Measurements from ENCODE around the gene CHD3.
"Not testable (repeated sequence)": the region's sequence is repeated elsewhere in the genome, so short reads cannot be mapped to it uniquely, and the experiment has no call there.

The CHD3 gene

DNA sequence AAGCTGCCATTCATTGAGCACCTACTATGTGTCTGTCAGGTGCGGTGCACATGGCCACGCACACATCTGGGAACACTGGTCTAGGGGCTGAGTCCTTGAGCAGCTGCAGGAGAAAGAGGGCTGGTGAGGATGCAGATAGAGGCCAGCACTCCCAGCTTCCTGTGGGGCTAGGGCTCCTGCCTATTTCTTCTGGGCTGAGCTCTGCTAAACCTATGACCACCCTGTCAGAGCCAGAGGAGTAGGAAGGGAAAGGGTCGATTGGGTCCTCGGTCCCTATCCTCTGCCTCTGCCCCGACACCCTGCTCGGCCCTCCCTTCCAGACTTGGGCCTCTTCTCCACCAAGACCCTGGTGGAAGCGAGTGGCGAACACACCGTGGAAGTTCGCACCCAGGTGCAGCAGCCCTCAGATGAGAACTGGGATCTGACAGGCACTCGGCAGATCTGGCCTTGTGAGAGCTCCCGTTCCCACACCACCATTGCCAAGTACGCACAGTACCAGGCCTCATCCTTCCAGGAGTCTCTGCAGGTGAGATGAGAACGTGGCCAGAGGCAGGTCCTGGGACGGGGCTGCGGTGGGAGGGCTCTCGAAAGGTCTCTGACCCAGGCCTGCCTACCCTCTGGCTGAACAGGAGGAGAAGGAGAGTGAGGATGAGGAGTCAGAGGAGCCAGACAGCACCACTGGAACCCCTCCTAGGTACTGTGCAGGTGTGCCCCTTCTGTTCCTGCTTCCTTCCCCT, 37.7 kb upstream of the CHD3 start:
- no peak for DNase-seq

DNA sequence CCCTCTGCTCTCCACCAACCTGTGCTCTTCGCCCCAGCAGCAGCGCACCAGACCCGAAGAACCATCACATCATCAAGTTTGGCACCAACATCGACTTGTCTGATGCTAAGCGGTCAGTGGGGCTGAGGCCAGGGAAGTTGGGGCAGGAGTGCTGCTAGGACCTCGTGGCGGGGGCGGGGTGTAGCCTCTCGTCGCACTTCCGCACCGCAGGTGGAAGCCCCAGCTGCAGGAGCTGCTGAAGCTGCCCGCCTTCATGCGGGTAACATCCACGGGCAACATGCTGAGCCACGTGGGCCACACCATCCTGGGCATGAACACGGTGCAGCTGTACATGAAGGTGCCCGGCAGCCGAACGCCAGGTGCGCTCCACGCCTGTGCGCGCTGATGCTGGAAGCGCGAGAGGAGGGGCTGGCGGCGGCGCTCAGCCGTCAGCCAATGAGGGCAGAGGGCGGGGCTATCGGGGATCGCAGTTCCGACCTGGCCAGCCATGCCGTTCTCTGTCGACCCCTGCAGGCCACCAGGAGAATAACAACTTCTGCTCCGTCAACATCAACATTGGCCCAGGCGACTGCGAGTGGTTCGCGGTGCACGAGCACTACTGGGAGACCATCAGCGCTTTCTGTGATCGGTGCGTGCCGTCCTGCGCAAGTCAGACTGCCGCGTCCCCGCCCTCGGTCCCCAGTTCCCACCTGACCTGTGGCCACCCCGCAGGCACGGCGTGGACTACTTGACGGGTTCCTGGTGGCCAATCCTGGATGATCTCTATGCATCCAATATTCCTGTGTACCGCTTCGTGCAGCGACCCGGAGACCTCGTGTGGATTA, 36.9 kb upstream of the CHD3 start:
- peak; percentile 94 for DNase-seq

DNA sequence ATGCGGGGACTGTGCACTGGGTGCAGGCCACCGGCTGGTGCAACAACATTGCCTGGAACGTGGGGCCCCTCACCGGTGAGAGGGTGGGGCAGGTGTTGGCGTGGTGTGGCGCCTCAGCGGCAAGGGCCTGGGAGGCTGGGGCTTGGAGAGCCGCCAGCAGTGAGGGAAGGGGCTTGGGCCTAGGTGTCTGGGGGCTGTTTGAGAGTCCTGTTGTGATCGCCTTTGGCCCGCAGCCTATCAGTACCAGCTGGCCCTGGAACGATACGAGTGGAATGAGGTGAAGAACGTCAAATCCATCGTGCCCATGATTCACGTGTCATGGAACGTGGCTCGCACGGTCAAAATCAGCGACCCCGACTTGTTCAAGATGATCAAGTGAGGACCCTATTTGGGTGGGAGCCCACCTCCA, 36.3 kb upstream of the CHD3 start:
- DNase-seq = peak; percentile 3

DNA sequence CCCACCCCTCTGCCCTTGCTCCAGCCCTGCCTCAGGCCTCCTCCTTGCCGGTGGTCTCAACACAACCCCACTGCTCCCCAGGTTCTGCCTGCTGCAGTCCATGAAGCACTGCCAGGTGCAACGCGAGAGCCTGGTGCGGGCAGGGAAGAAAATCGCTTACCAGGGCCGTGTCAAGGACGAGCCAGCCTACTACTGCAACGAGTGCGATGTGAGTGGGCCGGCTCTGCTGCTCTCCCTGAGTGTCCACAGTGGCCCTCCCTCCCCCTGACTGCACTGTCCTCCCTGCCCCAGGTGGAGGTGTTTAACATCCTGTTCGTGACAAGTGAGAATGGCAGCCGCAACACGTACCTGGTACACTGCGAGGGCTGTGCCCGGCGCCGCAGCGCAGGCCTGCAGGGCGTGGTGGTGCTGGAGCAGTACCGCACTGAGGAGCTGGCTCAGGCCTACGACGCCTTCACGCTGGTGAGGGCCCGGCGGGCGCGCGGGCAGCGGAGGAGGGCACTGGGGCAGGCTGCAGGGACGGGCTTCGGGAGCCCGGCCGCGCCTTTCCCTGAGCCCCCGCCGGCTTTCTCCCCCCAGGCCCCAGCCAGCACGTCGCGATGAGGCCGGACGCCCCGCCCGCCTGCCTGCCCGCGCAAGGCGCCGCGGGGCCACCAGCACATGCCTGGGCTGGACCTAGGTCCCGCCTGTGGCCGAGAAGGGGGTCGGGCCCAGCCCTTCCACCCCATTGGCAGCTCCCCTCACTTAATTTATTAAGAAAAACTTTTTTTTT, 35.5 kb upstream of the CHD3 start:
- DNase-seq = peak; percentile 4

DNA sequence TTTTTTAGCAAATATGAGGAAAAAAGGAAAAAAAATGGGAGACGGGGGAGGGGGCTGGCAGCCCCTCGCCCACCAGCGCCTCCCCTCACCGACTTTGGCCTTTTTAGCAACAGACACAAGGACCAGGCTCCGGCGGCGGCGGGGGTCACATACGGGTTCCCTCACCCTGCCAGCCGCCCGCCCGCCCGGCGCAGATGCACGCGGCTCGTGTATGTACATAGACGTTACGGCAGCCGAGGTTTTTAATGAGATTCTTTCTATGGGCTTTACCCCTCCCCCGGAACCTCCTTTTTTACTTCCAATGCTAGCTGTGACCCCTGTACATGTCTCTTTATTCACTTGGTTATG, 34.9 kb upstream of the CHD3 start:
- DNase-seq = peak; percentile 4

DNA sequence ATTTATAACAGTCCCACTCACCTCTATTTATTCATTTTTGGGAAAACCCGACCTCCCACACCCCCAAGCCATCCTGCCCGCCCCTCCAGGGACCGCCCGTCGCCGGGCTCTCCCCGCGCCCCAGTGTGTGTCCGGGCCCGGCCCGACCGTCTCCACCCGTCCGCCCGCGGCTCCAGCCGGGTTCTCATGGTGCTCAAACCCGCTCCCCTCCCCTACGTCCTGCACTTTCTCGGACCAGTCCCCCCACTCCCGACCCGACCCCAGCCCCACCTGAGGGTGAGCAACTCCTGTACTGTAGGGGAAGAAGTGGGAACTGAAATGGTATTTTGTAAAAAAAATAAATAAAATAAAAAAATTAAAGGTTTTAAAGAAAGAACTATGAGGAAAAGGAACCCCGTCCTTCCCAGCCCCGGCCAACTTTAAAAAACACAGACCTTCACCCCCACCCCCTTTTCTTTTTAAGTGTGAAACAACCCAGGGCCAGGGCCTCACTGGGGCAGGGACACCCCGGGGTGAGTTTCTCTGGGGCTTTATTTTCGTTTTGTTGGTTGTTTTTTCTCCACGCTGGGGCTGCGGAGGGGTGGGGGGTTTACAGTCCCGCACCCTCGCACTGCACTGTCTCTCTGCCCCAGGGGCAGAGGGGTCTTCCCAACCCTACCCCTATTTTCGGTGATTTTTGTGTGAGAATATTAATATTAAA, 34.4 kb upstream of the CHD3 start:
- DNase-seq = peak; percentile 3

DNA sequence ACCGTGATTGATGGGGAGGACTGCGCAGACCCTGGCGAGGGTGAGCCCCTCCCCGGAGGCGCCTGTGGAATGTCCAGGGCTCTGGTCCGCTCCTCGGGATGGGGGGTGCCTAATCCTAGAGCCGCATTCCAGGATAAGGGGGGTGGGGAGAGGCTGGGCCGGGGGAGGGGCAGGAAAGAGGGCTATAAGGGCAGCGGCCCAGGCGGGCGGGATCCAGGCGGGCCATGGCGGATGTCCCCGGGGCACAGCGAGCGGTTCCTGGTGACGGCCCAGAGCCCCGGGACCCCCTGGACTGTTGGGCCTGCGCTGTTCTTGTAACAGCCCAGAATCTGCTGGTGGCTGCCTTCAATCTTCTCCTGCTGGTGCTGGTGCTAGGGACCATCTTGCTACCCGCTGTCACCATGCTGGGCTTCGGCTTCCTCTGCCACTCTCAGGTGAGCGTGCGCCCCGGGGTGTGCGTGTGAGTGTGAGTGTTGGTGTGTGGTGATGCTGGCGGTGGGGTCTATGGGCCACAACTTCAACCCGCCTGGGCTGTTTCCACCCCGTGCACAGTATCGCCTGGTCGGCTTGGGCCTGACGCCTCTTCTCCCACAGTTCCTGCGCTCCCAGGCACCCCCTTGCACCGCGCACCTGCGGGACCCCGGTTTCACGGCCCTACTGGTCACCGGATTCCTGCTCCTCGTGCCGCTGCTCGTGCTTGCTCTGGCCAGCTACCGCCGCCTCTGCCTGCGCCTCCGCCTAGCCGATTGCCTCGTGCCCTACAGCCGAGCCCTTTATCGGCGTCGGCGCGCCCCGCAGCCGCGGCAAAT, 33.5 kb upstream of the CHD3 start, which contains the start of gene TMEM88:
Gene TMEM88 (plus strand): TSS at position 216 of the 809 bp plus-strand sequence. CDS start 9 bp downstream, at position 225.
- peak; percentile 16 for DNase-seq

DNA sequence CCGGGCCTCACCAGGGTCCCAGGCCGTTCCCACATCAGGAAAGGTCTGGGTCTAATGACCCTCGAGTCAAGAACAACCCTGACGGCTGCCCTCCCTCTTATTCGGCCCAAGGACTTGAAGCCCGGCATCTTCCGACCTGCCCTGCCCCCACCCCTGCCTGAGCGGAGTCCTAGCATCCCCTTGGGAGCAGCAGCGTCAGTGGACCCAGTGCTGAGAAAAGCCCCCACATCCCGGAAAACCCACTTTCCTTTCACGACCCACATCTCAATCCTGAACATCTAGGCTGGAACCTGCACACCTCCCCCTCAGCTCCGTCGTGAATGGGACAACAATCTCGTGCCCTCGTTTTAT, 33.0 kb upstream of the CHD3 start:
- no peak for DNase-seq

DNA sequence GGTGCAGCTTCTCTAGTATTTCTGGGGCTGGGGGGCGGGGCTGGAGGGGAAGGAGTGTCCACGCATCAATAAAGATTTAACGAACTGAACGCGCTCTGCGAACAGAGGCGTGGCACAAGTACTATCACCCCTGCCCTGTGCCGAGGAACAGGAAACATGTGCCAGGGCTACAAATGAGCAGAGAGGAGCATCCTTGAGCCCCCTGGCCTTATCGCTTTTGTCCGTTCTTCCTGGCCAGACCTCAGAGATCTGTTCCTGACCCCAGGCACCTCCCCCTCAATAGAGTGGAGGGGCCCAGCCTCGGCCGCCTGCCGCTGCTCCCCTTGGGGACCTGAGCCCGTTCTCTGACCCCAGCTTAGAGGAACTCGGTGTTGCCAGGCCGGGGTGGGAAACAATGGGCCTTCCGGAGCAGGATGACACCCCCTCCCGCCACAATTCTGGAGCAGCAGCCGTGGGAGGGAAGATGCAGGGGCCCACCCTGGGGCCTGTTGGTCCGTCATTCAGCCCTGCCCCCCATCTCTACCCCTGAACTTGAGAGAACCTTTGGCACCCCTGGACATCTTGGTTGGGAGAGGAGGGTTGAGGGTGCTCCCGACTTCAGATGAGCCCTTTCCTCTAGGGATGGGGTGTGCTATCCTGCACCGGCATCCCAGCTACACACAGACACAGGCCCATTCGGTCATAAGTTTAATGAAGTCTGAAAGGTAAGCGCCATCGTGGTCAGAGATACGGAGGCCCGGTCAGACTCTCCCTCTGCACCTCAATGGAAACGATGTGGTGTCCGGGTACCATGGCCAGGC, 32.4 kb upstream of the CHD3 start:
- peak; percentile 39 for DNase-seq

DNA sequence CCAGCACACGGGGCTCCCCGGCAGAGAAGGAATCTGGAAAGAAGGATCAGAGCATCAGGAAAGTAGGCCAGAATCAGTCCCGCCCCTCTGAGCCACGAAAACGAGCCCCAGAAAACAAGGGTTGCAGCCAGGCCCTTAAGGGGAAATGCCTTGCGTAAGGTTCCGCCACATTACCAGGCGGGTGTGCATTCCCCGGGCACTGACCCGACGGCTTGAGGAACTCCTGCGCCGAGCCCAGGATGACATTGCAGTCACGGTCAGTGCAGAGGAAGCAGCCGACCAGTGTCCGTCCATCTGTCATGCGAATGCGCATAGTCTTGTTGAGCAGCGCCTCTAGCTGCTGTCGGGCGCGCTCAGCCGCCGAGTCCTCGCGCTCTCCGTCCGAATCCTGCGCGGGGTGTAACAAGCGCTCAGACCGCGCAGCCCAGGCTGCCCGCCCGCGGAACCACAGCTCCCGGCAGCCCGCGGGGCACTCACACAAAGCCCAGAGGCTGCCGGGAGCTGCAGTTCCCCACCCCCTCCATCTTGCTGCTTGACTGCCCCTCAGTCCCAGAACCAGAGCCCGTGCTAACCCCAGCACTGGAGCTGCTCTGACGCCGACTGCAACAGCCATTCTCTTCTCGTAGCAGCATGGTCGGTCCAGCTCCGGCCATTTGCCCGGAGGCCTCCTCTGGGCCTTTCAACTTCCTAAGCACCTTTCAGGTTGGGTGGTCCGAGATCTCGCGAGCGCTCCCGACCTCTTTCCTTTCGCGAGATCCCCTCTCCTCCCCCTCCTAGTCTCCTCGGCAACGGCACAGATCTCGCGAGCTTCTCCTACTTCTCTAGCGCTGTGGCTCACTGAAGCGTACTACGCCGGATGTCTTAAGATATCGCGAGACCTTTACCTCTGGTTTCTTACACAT, 31.5 kb upstream of the CHD3 start, which contains the start of gene NAA38:
Gene NAA38 (minus strand): TSS at position 749 of the 902 bp plus-strand sequence. CDS start 96 bp downstream, at position 653.
- DNase-seq = peak; percentile 94

DNA sequence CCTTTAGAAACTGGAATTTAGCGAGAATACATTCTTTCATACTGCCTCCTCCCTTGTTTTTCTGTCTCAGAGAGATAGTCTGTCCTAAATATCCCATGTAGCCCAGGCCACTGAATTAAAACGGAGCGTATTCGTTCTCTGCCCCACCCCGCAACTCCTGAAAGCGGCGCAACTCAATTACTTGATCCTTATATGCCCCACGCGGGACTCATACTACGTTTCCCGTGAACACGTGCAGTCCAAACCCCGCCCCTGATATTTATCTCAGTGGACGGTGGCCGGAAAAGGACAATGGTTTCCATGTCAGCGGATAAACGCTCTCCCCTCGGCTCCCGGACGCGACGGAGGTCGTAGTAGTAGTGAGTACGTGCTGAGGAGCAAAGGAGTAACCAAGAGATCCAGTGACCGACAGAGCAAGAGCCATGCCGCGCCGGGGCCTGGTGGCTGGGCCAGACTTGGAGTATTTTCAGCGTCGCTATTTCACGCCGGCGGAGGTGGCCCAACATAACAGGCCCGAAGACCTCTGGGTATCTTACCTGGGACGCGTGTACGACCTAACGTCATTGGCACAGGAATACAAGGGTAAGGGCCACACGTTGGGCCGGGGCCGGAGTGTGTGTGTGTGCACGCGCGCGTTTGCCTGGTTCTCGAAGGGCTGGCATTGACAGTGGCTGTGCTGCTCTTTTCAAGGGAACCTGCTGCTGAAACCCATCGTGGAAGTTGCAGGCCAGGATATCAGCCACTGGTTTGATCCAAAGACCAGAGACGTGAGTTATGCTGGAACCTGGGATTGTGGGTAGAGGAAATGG, 30.7 kb upstream of the CHD3 start, which contains the start of gene CYB5D1:
Gene CYB5D1 (plus strand): TSS at position 291 of the 809 bp plus-strand sequence. CDS start 132 bp downstream, at position 423.
- peak; percentile 93 for DNase-seq

DNA sequence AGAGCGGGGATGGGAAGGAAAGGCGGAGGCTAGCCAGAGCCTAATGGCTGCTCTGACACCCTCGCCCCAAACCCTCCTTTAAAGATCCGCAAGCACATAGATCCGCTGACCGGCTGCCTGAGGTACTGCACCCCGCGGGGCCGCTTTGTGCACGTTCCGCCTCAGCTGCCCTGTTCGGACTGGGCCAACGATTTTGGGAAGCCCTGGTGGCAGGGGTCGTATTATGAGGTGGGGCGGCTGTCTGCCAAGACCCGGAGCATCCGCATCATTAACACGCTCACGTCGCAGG, 30.1 kb upstream of the CHD3 start:
- peak; percentile 57 for DNase-seq

DNA sequence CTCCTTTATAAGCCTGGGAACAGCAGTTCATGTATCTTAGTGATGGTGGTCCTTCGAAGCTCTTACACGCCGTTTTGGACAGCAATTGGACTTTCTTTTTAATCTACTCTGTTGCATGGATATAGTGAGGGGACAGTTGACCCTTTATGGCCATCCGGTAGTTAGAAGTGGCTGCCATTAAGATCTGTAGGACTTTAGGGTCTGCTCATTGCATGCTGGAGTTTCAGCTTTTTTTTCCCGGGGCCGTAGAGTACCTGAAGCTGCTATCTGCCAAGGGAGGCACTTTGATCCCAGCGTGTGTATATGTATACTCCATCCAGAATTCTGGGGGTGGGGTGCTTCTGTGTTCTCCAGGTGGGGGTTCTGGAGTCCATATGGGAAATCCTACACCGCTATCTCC, 29.6 kb upstream of the CHD3 start:
- peak; percentile 3 for DNase-seq

DNA sequence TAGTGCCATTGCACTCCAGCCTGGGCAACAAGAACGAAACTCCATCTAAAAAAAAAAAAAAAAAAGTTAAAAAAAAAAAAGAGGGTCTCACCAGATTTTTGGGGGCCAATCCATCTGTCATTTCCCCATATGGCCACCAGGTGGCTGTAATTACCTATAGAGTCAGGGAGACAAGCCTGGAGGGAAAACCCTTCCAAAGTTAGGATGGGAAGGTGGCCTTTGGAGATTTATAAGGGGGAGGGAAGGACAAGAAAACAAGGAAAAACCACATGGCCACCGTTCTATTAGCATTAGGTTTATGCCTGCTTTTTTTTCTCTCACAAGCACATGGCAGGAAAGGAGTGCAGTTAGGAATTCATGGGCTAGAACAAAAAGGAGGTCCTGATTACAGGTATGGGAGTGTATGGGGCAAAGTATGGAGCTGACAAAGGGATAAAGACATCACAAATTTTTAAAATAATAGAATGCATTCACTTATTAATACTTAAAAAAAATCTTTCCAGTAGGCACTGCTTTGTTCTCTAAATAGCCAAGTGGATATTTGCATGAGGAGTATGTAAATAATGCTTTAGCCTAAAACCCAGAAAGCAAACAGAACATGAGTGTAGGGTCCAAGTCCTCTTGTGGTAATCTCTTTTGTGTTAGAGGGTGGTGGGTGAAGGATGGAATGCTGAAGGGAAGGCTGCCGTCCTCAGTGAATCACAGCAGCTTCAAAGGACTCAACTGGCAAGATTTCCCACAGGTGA, 25.7 kb upstream of the CHD3 start:
- DNase-seq = peak; percentile 62

DNA sequence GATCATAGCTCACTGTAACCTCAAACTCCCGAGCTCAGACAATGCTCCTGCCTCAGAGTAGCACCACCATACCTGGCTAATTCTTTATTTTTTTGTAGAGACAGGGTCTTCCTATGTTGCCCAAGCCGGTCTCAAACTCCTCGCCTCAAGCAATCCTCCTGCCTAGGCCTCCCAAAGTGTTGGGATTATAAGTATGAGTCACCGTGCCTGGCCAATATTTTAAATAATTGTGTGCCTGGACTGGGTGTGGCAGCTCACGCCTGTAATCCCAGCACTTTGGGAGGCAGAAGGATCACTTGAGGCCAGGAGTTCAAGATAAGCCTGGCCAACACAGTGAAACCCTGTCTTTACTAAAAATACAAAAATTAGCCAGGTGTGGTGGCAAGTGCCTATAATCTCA, 24.2 kb upstream of the CHD3 start:
- DNase-seq = not testable (repeated sequence)

DNA sequence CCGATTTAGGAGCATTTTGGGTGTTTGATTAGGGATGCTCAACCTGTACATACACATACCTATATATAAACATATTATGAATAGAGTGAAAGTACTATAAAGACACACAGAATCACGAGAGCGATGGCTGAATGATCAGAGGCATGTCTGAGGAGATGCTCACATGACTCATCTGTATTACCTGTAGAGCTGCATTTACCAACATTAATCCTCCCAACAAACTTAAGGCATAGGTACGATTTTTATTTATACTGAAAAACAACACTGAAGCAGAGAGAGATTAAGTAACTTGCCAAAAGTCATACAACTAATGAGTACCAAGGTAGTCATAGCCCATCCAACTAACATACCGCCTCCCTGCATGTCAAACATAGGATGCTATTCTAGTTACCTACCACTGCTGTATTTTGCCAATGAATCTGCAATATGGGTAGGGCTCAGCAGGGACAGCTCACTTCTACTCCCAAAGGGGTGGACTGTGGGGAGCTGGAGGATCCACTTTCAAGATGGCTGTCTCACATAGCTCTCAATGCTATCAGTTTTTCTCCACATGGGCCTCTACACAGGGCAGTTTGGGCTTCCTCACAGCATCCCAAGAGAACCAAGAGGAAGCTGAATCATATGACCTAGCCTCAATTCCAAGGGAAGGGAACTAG, 23.5 kb upstream of the CHD3 start:
- DNase-seq = peak; percentile 3

DNA sequence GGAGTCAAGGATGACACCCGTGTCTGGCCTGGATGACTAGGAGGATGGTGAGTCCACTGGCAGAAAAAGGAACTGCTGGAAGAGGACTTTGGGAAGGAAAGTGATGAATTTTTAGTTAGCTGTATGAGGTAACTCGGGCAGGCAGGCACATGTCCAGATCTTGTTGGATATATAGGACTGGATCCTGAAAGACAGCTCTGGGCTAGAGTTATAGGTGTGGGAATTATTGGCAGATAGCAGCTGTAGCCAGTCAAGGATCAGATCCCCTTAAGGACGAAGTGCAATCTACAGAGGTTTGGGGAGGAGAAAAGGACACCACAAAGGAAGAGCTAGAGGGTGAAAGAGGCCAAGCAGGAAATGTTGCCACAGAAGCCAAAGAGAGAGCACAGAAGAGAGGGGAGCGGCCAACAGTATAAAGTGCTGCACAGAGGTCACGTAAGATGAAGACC, 20.7 kb upstream of the CHD3 start:
- DNase-seq = peak; percentile 3

DNA sequence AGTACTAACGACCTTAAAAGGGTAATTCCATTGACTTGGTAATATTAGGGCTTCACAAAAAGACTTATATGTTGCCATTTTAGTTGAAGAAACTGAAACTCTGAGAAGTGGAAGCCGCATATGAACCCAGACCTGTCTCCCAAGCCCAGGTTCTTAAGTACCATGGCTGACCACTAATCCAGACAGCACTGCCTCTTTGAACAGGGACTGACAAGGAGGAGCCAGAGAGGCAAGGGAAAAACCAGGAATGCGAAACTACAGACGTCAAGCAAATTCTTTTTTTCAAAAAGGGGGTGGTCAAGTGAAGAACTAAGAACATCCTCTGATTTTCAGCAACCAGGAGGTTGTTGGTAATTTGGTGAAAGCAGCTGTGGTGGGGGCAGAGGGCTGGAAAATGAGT, 15.5 kb upstream of the CHD3 start:
- DNase-seq = no peak

Measured in stimulated activated CD4-positive, alpha-beta T cell treated with anti-CD3 and anti-CD28 coated beads, Interleukin-4, amount 100 ng/mL, for 24 hours (primary cell).